H9 (cell line): ENCODE measurements around the gene TOR1AIP1. TPM values are rescaled to one million over a fixed set of nuclear protein-coding genes. Genes with fewer than 3 reads are reported as not detected.

Experiments
- DNase-seq: peaks from one replicate; pipeline ENCODE4 v3.0.0-alpha.2; 2017
- H2AFZ ChIP-seq: one replicate; pipeline ENCODE4 v1.6.1; 2013; ENCODE audit warnings: mild to moderate bottlenecking, low read length, control low read depth, moderate library complexity
- H2AK5ac ChIP-seq: 2 replicates; pipeline ENCODE4 v1.6.1; 2013; ENCODE audit warnings: low read length, control low read depth, mixed read lengths; ENCODE audit not compliant: insufficient read length
- H2BK120ac ChIP-seq: one replicate; pipeline ENCODE4 v1.6.1; 2013; ENCODE audit warnings: low read depth, mild to moderate bottlenecking, low read length, control low read depth, inconsistent platforms; ENCODE audit not compliant: poor library complexity, severe bottlenecking
- H2BK12ac ChIP-seq: 2 replicates; pipeline ENCODE4 v1.6.1; 2013; ENCODE audit warnings: low read length, control low read depth, mixed read lengths, low read depth; ENCODE audit not compliant: insufficient read length
- H2BK15ac ChIP-seq: 2 replicates; pipeline ENCODE4 v1.6.1; 2013; ENCODE audit warnings: low read depth, low read length, control low read depth
- H2BK20ac ChIP-seq: one replicate; pipeline ENCODE4 v1.6.1; 2013; ENCODE audit warnings: low read depth, mild to moderate bottlenecking, low read length, control low read depth, inconsistent platforms; ENCODE audit not compliant: poor library complexity, severe bottlenecking
- H2BK5ac ChIP-seq: 2 replicates; pipeline ENCODE4 v1.6.1; 2013; ENCODE audit warnings: low read length, control low read depth, mixed read lengths; ENCODE audit not compliant: insufficient read length
- H3K14ac ChIP-seq: 2 replicates; pipeline ENCODE4 v1.6.1; 2013; ENCODE audit warnings: low read length, control low read depth; ENCODE audit not compliant: insufficient read depth
- H3K18ac ChIP-seq: 2 replicates; pipeline ENCODE4 v1.6.1; 2013; ENCODE audit warnings: low read depth, mild to moderate bottlenecking, mixed read lengths, low read length, control low read depth; ENCODE audit not compliant: insufficient read length
- H3K23ac ChIP-seq: 2 replicates; pipeline ENCODE4 v1.6.1; 2013; ENCODE audit warnings: low read length, control low read depth, mixed read lengths, low read depth; ENCODE audit not compliant: insufficient read length
- H3K23me2 ChIP-seq: 2 replicates; pipeline ENCODE4 v1.6.1; 2013; ENCODE audit warnings: low read depth, mild to moderate bottlenecking, mixed read lengths, low read length, control low read depth; ENCODE audit not compliant: insufficient read length, poor library complexity, severe bottlenecking
- H3K27ac ChIP-seq: 2 replicates; pipeline ENCODE4 v1.5.1; 2013; ENCODE audit warnings: low read length, control low read depth, mixed read lengths, low read depth; ENCODE audit not compliant: insufficient read length
- H3K27me3 ChIP-seq: 2 replicates; pipeline ENCODE4 v1.6.1; 2013; ENCODE audit warnings: low read length, control low read depth, inconsistent platforms; ENCODE audit not compliant: insufficient read depth
- H3K4ac ChIP-seq: 2 replicates; pipeline ENCODE4 v1.6.1; 2013; ENCODE audit warnings: low read depth, mild to moderate bottlenecking, control low read depth, inconsistent platforms, low read length, moderate library complexity
- H3K4me1 ChIP-seq: 2 replicates; pipeline ENCODE4 v1.6.1; 2013; ENCODE audit warnings: low read length, control low read depth, inconsistent platforms; ENCODE audit not compliant: insufficient read depth
- H3K4me2 ChIP-seq: 2 replicates; pipeline ENCODE4 v1.6.1; 2013; ENCODE audit warnings: low read length, control low read depth, mixed read lengths; ENCODE audit not compliant: insufficient read length, insufficient read depth
- H3K56ac ChIP-seq: 2 replicates; pipeline ENCODE4 v1.6.1; 2013; ENCODE audit warnings: low read depth, mild to moderate bottlenecking, mixed read lengths, low read length, control low read depth; ENCODE audit not compliant: insufficient read length
- H3K79me1 ChIP-seq: 2 replicates; pipeline ENCODE4 v1.6.1; 2013; ENCODE audit warnings: low read depth, mild to moderate bottlenecking, moderate library complexity, low read length, control low read depth, inconsistent platforms; ENCODE audit not compliant: insufficient read depth, poor library complexity, severe bottlenecking
- H3K79me2 ChIP-seq: 2 replicates; pipeline ENCODE4 v1.6.1; 2013; ENCODE audit warnings: low read length, control low read depth, inconsistent platforms; ENCODE audit not compliant: insufficient read depth
- H3K9ac ChIP-seq: 2 replicates; pipeline ENCODE4 v1.6.1; 2013; ENCODE audit warnings: low read length, control low read depth, mixed read lengths; ENCODE audit not compliant: insufficient read length; ENCODE audit errors: extremely low read depth
- H3K9me3 ChIP-seq: one replicate; pipeline ENCODE4 v1.6.1; 2013; ENCODE audit warnings: low read depth, low read length, inconsistent platforms; ENCODE audit not compliant: control insufficient read depth
- H3T11ph ChIP-seq: one replicate; pipeline ENCODE4 v1.6.1; 2013; ENCODE audit warnings: mild to moderate bottlenecking, low read length, control low read depth, inconsistent platforms
- H4K20me1 ChIP-seq: one replicate; pipeline ENCODE4 v1.6.1; 2013; ENCODE audit not compliant: control insufficient read depth, insufficient read length, insufficient read depth
- H4K5ac ChIP-seq: 2 replicates; pipeline ENCODE4 v1.6.1; 2013; ENCODE audit warnings: low read depth, mild to moderate bottlenecking, mixed read lengths, low read length, control low read depth; ENCODE audit not compliant: insufficient read length
- H4K8ac ChIP-seq: replicated peaks from 2 replicates; pipeline ENCODE4 v1.6.1; 2013; ENCODE audit warnings: low read length, control low read depth, mixed read lengths, low read depth; ENCODE audit not compliant: insufficient read length
- H4K91ac ChIP-seq: 2 replicates; pipeline ENCODE4 v1.6.1; 2013; ENCODE audit warnings: low read depth, mild to moderate bottlenecking, moderate library complexity, mixed read lengths, low read length, control low read depth; ENCODE audit not compliant: insufficient read length
- H3K27ac Mint-ChIP-seq, 3 experiments: 2 replicates in 2 of 3; 3 replicates in 1 of 3; pipeline ENCODE4 v1.8.0; 2020 to 2021; ENCODE audit warnings: mixed read lengths in 3 of 3, mild to moderate bottlenecking in 1 of 3, moderate library complexity in 1 of 3
- H3K27me3 Mint-ChIP-seq: 2 replicates; pipeline ENCODE4 v1.8.0; 2021; ENCODE audit warnings: low read depth, mild to moderate bottlenecking, moderate library complexity, mixed read lengths
- H3K36me3 Mint-ChIP-seq, 3 experiments: 2 replicates in 2 of 3; 3 replicates in 1 of 3; pipeline ENCODE4 v1.8.0; 2020 to 2021; ENCODE audit warnings: low read depth in 3 of 3, mixed read lengths in 3 of 3; ENCODE audit not compliant: insufficient read depth in 1 of 3
- H3K4me1 Mint-ChIP-seq, 2 experiments: 2 replicates each; pipeline ENCODE4 v1.8.0; 2020; ENCODE audit warnings: mixed read lengths in 2 of 2
- H3K4me3 Mint-ChIP-seq, 2 experiments: 2 replicates in 1 of 2; 3 replicates in 1 of 2; pipeline ENCODE4 v1.8.0; 2020 to 2021; ENCODE audit warnings: mild to moderate bottlenecking in 2 of 2, mixed read lengths in 2 of 2, moderate library complexity in 1 of 2
- H3K9me3 Mint-ChIP-seq, 2 experiments: 2 replicates in 1 of 2; 3 replicates in 1 of 2; pipeline ENCODE4 v1.8.0; 2020; ENCODE audit warnings: mild to moderate bottlenecking in 2 of 2, mixed read lengths in 2 of 2, moderate library complexity in 1 of 2
- WGBS: extraction: QIAGEN DNeasy Blood & Tissue Kit; methylation state at CpG from one replicate; pipeline ENCODE4 v1.1.7; 2013; ENCODE audit warnings: missing lambda C conversion rate, low lambda C conversion rate, mixed read lengths; ENCODE audit not compliant: insufficient read length; ENCODE audit errors: extremely low coverage; 5-methylcytosine and 5-hydroxymethylcytosine counted together
- total RNA-seq: library from RNA; stranded (reverse); gene quantifications from 2 replicates; pipeline ENCODE4 v1.2.1, GENCODE V29; 2021
- TF ChIP-seq, protein P1 (sequence below): fragments of 200-600 bp; sonication (generic); conservative IDR thresholded peaks from 3 replicates; pipeline ENCODE4 v1.8.0; 2021; ENCODE audit warnings: antibody characterized with exemption, mild to moderate bottlenecking

The TOR1AIP1 gene
- total RNA-seq, 1 experiment from 2014 or later = 25.5 TPM

GRCh38 chr1:179925302-179925701, 43.2 kb downstream of the TOR1AIP1 start:
- Histone ChIP-seq H3K18ac (no peak overlapping the region), H4K91ac (no peak overlapping the region), H2BK15ac (no peak overlapping the region), H3K9me3 (no peaks in the 10 kb centered on the region), H2AFZ (no peak overlapping the region), H3K4ac (no peak overlapping the region), H4K20me1 (no peaks in the 10 kb centered on the region), H3K56ac (no peak overlapping the region), H3K23me2 (no peaks in the 10 kb centered on the region), H3K79me2 (no peaks in the 10 kb centered on the region), H3K9ac (no peak overlapping the region), H4K8ac (no peak overlapping the region), H3K27me3 (no peaks in the 10 kb centered on the region), H4K5ac (no peak overlapping the region), H2BK12ac (no peak overlapping the region), H3K27ac (no peak overlapping the region), H3K4me1 (peaks cover 7% of the 10 kb centered on the region; the same call in 1 of the 2 replicates), H2BK5ac (no peak overlapping the region), H3K4me2 (no peak overlapping the region), H2BK20ac (no peak overlapping the region), H2AK5ac (no peak overlapping the region), H3T11ph (no peak overlapping the region), H3K23ac (no peak overlapping the region), H3K79me1 (no peaks in the 10 kb centered on the region), H2BK120ac (no peak overlapping the region), H3K14ac (no peak overlapping the region)
- Mint-ChIP-seq H3K27me3 (no peaks in the 10 kb centered on the region), H3K36me3 (peaks cover 0 to 2% (median 1%) of the 10 kb centered on the region in 3 experiments; a peak in 2 of 7 replicates), H3K27ac (no peak overlapping the region), H3K4me3 (no peak overlapping the region), H3K4me1 (peaks cover 14% of the 10 kb centered on the region in 2 experiments), H3K9me3 (no peaks in the 10 kb centered on the region)
- TF ChIP-seq, protein P1, sequence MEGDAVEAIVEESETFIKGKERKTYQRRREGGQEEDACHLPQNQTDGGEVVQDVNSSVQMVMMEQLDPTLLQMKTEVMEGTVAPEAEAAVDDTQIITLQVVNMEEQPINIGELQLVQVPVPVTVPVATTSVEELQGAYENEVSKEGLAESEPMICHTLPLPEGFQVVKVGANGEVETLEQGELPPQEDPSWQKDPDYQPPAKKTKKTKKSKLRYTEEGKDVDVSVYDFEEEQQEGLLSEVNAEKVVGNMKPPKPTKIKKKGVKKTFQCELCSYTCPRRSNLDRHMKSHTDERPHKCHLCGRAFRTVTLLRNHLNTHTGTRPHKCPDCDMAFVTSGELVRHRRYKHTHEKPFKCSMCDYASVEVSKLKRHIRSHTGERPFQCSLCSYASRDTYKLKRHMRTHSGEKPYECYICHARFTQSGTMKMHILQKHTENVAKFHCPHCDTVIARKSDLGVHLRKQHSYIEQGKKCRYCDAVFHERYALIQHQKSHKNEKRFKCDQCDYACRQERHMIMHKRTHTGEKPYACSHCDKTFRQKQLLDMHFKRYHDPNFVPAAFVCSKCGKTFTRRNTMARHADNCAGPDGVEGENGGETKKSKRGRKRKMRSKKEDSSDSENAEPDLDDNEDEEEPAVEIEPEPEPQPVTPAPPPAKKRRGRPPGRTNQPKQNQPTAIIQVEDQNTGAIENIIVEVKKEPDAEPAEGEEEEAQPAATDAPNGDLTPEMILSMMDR = no peak
- no CpG with 5 or more reads among the region's 5 CpGs for WGBS
- no peak for DNase-seq
